HT1080 (cell line): ENCODE data around the gene PPM1A. TPM values are rescaled to one million over a fixed set of nuclear protein-coding genes. Genes with fewer than 3 reads are reported as not detected.

Experiments
- DNase-seq: peaks from one replicate; pipeline ENCODE4 v3.0.0-alpha.2; 2015; ENCODE audit warnings: low read depth
- total RNA-seq: library from RNA; depleted of rRNA; stranded (reverse); fragments of >200 nt; shearing (Covaris generic); gene quantifications from 2 replicates; pipeline ENCODE4 v1.2.3, GENCODE V29; 2014

Gene PPM1A
- total RNA-seq, 1 experiment from 2014 or later: 14.2 TPM

GRCh38 chr14:60225265-60225664 is 23.8 kb upstream of the PPM1A start:
- DNase-seq: no peak

GRCh38 chr14:60226298-60226697 is 22.7 kb upstream of the PPM1A start:
- no peak for DNase-seq

- no peak for DNase-seq
Observed at GRCh38 chr14:60227291-60227690, 21.7 kb upstream of the PPM1A start.

DNA sequence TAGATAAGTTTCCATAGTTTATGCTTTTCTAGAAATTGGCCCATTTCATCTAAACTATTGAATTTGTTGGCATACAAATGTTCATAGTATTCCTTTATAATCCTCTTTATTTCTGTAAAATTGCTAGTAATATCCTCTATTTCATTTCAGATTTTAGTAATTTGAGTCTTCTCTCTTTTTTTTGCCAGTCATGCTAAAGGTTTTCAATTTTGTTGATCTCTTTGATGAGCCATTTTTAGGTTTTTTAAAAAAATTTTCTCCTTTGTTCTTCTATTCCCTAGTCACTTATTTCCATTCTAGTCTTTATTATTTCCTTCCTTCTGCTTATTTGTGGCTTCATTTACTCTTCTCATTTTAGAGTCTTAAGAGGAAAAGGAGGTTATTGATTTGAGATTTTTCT is 19.4 kb upstream of the PPM1A start:
- no peak for DNase-seq

DNA sequence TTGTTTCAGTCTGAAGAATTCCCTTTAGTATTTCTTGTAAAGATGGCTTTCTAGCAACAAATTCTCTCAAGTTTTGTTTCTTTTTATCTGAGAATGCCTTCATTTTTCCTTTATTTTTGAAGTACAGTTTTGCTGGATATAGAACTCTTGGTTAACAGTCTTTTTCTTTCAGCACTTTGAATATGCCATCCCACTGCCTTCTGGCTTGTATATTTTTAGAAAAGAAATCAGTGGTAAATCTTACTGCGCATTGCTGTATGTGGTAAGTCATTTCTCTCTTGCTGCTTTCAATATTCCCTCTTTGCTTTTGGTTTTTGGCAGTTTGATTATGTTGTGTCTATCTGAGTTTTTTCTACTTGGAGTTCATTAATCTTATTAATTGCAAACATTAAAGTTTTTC is 16.8 kb upstream of the PPM1A start:
- no peak for DNase-seq

- DNase-seq: no peak
Observed at GRCh38 chr14:60233251-60233650, 15.8 kb upstream of the PPM1A start.

DNA sequence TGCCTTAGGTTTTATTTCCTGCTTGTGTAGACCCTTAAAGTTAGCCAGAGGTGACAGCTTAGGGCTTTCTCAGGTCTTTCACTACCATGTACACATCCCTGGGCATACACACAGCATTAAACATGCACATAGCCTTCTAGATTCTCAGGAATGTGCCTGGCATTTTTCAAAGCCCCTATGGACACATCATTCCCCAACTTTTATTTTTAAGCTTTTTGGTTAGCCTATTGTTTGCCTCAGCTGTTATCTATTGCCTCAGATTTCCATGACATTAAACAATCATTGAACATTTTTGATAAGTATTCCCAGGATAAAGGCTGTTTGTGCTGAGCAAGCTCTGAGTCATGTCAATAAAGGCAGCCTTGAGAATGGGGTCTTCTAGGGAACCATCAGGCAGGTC is 15.1 kb upstream of the PPM1A start:
- DNase-seq: no peak

DNA sequence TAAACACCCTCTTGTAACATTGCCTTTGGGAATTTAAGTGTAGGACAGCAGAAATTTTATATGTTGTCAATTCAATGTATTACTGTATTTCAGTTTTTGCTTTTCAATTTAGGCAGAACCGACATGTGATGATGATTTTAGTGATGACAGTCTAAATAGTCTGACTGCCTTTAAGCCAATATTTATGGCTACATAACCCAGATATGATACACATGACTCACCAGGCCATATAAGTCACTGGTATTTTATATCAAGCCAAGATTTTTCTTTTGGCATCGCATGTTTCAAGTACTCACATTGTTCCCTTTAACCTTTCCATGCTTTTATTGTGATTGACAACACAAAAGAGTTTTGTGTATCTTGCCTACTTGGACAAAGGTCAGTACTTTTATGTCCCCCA is 13.6 kb upstream of the PPM1A start:
- no peak for DNase-seq

- no peak for DNase-seq
Observed at GRCh38 chr14:60238955-60239354, 10.1 kb upstream of the PPM1A start.

- DNase-seq: no peak
Observed at GRCh38 chr14:60240139-60240856, 8.7 kb upstream of the PPM1A start.

GRCh38 chr14:60241091-60241490 is 7.9 kb upstream of the PPM1A start:
- no peak for DNase-seq

DNA sequence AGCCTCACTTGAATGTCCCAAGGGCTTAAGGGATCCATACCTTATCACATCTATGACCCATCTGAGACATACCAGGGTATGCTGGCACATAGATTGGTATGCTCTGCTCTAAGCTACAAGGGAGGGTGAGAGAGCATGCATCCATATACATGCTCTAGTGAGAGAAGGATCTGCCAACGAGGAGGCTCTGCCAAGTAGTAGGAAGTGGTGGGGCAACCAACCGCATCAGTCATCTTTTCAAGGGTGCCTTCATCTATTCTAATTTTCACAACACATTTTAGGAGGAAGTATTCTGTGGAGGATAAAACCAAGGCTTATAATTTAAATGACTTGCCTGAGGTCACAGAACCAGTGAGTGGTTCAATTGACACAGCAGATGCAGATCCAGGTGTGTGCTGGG is 6.6 kb upstream of the PPM1A start:
- no peak for DNase-seq

DNA sequence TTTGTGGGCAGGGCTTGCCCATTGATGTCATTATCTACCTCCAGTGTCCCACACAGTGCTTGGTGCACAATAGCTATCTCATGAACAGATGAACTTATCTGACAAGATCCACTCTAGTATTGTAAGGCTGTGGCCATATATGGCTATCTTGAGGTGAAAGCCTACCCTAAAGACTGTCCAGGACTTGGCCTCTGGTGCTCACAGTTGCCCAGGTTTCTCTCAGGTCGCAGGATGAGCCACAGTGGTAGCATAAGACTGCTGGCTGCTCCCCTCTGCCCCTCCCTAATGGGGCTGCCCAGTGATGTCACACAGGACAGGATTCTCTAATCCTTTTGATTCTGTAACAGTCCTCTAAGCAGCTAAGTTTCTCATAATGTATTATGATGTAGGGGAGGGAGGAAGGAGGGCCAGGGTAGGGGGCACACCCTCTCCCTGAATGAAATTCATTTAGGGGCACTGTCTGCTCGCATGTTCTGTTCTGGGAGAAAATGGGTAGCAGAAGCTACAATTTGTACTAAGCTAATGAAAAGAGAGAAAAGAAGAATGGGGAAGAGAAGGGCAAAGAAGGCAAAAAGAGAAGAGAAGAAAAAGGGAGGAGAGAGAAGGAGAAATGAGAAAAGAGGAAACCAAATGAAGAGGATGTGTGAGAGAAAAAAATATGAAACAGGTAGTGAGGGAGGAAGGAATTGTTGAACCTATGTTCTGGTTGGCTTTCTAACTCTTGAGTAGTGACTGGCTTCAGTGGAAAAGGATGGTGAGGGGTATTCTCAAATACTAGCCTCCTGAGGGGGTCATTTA is 3.4 kb upstream of the PPM1A start:
- no peak for DNase-seq

GRCh38 chr14:60247994-60248696 is 876 bp upstream of the PPM1A start:
- peak; percentile 84 for DNase-seq

- peak; percentile 38 for DNase-seq
Observed at GRCh38 chr14:60249321-60250256, 568 bp downstream of the PPM1A start.

DNA sequence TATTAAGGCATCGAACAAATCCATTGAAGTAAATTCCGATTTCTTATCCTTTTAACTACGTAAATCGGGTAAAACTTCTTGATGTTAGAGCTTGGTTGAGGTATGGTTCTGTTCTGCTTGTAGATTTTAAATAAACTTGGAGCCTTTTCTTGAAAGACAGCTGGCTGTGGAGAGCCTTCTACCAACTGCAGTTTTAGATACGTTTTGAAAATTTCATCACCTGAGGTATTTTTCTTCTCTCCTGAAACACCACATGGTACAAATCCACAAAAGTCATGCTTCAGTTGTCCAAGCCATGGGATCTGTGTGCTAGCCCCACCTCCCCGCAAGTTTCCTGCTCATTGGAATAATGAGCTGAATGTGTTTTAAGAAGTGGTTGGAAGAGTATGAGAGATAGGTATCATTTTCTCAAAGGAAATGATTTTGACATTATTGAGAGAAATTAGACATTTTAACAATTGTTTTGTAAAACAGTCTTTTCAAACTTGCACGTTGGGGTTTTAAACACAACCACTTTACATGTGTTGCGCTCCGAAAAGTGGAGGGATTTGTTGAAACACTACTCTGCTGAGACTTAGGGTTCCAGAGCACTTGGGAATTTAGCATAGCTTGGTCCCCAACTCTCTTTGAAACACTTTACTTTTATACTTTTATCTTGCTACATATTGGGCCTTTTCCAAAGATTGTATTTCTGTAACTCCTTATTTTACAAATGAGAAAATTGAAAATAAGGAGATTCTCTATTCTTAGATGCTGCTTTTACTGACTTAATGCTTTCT is 1.4 kb downstream of the PPM1A start:
- DNase-seq: peak; percentile 38

DNA sequence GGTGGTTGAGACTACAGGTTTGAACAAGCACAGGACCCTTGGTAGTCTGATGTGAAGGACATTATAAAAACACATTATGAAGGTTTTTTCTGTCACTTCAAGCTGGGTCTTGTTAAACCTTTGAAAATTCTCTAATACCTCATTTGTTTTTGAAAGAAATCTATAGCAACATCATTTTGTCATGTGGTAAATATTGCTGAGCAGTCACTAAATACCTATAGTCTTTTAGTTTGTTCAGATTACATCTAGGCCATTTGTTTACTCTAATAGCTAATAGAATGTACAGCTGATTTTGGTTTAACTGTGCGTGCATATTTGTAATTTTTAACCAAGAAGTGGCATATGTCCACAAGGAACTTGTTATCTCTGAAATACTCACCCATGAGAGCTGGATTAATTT is 2.9 kb downstream of the PPM1A start:
- DNase-seq: no peak

DNA sequence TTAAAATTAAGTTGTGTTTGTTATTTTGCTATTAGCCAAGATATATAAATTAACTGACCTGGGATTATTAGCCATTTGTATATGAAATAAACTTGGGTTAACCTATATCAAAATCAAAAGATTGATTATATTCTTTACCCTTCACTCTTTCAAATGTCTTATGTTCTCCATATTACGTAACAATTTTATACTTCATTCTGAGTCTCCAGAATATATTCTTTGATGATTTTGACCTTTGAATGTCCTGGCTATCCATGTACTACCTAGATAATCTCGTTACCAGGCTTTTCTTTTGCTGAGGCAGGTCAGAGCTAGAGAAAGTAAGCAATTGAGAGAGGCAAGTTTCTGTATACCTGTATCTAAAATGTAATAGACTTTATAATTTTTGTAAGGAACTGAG is 3.6 kb downstream of the PPM1A start:
- no peak for DNase-seq

DNA sequence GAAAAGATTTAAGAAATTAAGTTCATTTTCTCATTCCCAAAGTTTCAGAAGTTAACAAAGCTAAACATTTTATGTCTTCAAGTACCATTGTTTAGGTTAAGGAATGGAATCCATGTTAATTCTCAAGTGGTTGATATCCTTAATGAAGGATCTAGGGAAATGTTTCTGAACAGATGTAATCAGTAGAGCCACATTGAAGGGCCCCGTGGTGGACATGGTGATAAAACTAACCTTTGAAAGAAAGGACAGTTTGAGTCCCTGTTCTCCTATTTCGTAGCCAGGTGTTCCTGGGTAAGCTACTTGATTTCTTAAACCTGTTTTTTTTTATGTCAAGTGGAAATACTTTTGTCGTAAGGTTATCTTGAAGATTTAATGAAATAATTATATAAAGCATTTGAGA is 4.6 kb downstream of the PPM1A start:
- no peak for DNase-seq

- DNase-seq: no peak
Observed at GRCh38 chr14:60254176-60254575, 5.2 kb downstream of the PPM1A start.
